GM21526 (cell line): Measurements from ENCODE around the gene FLT3LG.
A peak's percentile ranks its signal among the peaks of the same experiment; 100 is the strongest.

Source experiments
- ATAC-seq: cut with Tn5 transposase; IDR thresholded peaks from one replicate; pipeline ENCODE4 v1.9.1; 2021; ENCODE audit warnings: moderate library complexity; ENCODE audit not compliant: unreplicated experiment, low FRiP score

The FLT3LG gene

DNA sequence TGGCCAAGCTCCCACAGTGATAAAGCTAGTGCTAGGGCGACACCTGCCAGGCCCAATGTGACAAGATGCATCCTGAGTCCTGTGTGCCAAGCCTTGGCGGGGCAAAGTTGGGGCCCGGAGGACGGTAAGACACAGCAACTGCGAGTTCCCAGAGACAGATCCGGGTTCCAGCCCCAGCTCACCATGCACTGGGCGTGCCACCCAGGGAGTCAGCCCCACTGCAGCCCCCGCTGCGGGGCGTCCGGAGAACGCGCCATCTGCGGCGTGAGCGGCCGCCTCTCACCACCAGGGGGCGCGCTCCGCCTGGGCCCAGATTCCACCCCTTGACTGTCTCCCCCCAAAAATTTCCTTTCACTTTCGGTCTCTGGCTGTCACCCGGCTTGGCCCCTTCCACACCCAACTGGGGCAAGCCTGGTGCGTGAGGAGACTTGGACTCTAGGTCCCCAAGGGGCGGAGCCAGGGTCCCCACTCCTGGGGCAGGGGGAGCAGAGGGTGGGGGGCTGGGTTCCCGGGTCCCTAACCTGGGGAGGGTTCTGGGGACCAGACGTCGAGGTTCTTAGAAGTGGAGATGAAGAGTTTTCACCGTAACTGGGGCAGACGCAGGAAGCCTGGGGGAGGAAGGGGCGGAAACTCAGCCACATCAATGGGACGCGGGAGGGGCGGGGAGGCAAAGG is at the start of gene FLT3LG:
FLT3LG (plus strand) TSS at position 348 of the 674 bp plus-strand sequence. CDS start 425 bp downstream, outside the sequence.
- peak; percentile 47 for ATAC-seq

- no peak for ATAC-seq
Observed at GRCh38 chr19:49425178-49425577, 48.8 kb upstream of the FLT3LG start, which contains the start of gene GFY. TSS of gene GFY (plus strand) at chr19:49425388. CDS start at chr19:49426431, 1,043 bp downstream.

DNA sequence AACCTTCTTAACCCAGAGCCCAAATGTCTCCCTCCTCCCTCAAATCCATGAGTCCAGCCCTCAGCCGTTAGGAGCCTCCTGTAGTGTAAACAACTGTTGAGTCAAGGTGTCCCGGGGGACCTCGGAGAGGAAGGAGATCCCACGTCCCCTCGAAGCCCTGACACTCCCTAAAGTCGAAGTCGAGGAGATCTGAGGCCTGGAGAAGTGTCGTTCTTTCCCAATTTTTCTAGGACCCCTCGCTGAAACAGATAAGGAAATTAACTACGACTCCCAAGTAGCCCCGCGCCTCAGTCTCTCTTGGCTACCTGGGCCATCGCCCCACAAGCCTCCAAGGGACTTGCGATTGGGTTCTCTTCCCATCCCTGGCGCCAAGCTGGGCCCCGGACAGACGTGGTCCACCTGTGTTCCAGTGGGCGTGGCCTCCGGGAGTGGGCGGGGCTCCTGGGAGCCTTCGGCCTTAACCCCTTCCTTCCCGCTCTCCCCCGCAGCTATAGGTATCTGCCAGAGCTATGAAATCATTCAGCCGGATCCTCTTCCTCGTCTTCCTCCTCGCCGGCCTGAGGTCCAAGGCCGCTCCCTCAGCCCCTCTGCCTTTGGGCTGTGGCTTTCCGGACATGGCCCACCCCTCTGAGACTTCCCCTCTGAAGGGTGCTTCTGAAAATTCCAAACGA is 48.0 kb upstream of the FLT3LG start:
- ATAC-seq: no peak

- no peak for ATAC-seq
Observed at GRCh38 chr19:49427339-49427738, 46.7 kb upstream of the FLT3LG start.

- ATAC-seq: no peak
Observed at GRCh38 chr19:49427855-49428546, 46.0 kb upstream of the FLT3LG start.

- no peak for ATAC-seq
Observed at GRCh38 chr19:49428547-49429451, 45.2 kb upstream of the FLT3LG start.

DNA sequence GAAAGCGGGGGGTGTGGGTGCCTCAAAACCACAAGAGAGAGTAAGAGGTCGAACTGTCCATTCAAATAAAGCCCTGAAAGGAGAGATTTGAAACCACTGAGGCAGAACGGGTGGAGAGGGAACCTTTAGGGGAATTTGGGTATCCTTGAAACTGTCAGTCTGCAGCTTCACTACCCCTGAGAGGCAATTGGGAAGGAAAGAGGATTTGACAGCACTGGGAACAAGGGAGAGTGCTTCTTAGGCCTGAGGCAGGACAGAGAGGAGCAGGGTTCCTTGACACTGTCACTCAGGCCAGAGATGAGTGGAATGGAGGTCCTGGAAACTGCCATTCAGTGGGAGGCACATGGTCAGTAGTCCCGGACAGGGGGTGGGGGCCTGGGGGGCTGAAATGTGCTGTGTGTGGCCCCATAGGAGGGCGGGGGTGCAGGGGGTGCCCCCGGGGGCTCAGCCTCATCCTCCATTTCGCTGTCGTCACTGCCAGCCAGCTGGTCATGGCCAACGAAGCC is 43.8 kb upstream of the FLT3LG start:
- no peak for ATAC-seq

DNA sequence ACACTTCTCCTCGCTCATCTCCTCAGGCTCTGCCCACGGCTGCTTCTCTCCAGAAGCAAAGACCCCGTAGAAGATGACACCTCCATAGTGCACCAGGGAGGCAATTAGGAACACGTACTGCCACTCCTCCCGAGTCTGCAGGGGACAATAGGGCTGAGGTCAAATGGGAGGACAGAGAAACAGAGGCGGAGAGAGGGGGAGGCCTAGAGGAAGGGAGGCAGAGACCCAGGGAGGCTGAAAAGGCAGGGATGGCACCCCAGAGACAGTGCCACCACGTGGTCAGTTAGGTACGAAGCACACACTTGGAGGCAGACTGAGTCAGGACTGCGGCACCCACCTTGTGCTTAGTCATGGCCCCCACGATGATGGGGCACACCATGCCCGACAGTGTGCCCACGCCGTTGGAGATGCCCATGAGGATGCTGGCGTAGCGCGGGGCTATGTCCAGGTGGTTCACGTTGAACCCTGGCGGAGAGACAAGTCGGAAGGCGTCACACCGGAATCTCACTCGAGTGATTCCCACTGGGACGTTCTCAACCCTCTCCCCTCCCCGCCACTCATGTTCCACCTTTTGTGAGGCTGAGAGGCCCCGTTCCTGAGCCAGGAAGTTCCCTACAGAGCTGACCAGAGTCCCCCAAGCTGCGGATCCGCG is 43.2 kb upstream of the FLT3LG start:
- no peak for ATAC-seq

DNA sequence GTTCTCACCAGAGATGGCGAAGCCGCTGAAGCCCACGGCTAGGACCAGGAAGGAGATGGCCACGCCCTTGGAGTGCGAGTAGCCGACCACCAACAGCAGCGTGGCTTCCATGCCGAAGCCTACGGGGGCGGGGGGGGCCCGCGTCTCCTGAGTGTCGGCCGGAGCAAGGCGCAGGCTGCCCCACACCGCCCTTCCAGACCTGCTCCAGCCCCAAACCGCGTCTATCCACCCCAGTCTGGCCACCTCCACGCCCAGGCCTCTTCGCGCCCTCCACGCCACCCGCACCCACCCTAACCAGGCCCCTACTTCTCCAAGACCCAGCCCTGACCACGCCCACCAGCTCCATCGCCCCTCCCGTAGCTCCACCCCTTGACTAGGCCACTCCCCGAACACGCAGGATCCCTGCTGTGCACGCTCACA is 42.7 kb upstream of the FLT3LG start:
- ATAC-seq: no peak

DNA sequence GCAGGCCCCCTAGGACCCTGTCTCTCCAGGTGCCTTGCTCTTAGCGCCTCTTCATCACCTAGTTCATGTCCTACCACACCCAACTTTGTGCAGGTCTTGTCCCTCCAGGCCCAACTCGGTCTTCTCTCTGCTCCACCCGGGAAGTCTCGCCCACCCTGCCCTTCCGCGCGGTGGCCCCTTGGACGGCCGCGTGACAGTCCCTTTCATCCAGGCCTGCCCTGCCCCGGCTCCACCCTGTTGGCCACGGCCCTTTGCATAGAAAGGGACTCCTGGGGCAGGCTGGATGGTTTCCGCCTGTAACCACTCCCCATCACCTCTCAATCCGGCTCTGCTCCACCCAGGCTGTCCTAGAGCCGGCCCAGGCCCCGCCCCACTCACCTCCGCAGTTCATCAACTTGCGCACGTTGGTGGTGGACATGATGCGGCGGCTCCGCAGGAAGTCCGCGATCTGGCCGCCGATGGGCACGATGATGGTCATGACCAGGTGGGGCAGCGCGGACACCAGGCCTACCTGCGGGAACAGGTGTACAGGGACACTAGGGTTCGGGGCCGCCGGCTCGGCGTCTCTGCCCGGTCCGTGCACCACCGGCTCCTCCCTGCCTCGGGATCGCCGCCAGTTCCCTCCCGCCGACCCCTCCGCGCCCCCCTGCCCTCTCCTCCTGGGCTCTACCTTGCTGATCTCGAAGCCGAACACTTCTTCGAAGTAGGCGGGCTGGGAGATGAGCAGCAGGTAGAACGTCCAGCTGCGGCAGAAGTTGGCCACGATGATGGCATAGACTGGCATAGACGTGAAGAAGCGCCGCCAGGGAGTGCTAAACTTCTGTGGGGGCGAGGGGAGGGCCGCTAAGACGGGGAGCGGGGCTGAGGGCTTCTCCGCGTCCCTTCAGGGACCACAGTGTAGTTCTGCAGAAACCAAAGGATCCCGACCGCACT is 41.6 kb upstream of the FLT3LG start:
- ATAC-seq: no peak

DNA sequence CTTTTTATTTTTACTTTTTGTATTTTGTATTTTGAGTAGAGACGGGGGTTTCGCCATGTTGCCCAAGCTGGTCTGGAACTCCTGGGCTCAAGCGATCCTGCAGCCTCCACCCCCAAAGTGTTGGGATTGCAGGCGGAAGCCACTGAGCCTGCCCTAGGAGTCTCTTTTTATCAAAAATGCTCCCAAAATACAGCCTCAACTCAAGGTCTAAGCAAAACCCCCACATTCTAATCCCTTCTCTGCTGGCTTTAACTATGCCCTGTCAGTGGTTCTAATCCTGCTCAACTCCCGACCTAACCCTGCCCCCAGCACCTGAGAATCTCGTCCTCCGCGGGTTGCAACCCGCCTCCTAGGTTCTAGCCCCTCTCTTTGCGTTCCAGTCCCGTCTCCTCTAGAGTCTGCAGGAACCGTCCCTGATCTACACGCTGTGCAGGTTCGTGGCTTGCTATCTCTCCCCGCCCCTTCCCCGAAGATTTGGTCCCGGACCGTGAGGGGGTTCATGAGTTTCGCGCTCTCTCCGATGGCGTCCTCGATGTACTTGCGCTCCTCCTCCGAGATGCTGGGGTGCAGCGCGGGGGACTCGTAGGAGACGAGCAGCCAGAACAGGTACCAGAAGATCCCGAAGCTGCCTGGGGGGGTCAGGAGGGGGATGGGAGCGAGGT is 40.6 kb upstream of the FLT3LG start:
- ATAC-seq: no peak

- no peak for ATAC-seq
Observed at GRCh38 chr19:49434907-49435583, 39.0 kb upstream of the FLT3LG start.

DNA sequence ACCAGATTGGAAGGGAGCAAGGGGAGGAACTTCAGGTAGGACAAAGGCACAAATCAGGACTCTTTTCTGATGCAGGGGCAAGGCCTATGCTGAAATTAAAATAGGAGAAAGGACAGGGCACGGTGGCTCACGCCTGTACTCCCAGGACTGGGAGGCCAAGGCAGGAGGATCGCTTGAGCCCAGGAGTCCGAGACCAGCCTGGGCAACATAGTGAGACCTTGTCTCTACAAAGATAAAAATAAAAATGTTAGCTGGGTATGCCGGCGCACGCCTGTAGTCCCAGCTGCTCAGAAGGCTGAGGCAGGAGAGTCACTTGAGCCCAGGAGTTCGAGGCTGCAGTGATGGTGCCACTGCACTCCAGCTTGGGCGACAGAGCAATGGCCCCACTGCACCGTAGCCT is 38.3 kb upstream of the FLT3LG start:
- ATAC-seq: no peak

DNA sequence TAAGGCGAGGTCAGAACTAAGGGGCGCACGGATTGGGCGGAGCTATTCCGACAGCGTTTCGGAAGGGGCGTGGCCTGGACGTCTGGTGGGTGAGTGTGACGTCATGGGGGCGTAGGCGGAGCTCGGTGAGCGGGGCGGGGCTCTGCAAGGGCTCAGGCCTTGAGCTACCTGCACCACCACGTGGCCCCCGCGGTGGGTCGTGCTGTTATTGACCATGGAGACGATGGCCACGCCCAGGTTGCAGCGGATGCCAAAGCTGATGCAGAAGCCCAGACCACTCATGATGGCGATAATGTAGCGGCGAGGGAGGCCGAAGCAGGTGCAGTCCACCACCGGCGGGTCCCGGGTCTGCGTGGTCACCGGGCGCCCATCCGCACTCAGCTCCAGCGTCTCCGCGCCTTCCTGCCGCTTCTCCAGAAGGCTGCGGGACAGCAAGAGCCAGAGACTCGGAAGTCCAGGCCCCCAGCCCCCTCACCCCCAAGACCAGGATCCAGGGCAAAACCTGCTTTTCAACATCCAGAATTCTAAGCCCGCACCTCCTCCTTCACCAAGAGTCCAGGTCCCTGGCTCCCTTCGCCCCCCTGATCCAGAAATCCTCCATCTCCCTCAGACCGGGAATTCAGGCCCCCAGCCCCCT is 37.5 kb upstream of the FLT3LG start:
- no peak for ATAC-seq

GRCh38 chr19:49437231-49437630 is 36.8 kb upstream of the FLT3LG start:
- no peak for ATAC-seq

GRCh38 chr19:49438261-49438660 is 35.8 kb upstream of the FLT3LG start:
- ATAC-seq: no peak

DNA sequence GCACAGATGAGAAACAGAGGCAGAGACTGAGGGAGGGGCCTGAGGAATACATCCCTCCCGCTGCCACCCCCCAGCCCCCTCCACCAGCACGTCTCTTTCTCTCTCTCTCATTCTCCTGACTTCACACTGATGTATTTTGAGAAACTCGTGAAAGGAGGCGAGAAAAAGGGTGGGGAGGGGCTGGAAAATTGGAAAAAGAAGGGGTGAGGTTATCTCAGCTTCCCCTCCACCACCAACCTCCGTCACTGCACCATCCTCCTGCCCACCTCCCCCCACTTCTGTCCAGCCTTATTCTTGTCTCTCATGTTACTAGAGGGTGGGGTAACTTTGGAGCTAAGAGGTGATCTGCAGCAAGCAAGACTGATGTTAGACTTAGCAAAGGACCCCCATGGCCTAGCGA is 34.2 kb upstream of the FLT3LG start:
- no peak for ATAC-seq
